GM21717 (cell line): ENCODE measurements around the gene S100PBP.

Source experiments
- ATAC-seq: cut with Tn5 transposase; IDR thresholded peaks from one replicate; pipeline ENCODE4 v1.9.1; 2021; ENCODE audit warnings: mild to moderate bottlenecking, moderate library complexity; ENCODE audit not compliant: unreplicated experiment

The S100PBP gene

GRCh38 chr1:32818804-32819541 is 1.5 kb downstream of the S100PBP start:
- ATAC-seq: no peak

- ATAC-seq: no peak
Measured at GRCh38 chr1:32825181-32825580, 7.7 kb downstream of the S100PBP start.

- ATAC-seq: no peak
Measured at GRCh38 chr1:32828341-32828740, 10.9 kb downstream of the S100PBP start.

GRCh38 chr1:32830092-32830852 is 12.8 kb downstream of the S100PBP start:
- no peak for ATAC-seq

GRCh38 chr1:32831878-32832277 is 14.4 kb downstream of the S100PBP start:
- no peak for ATAC-seq

- no peak for ATAC-seq
Measured at GRCh38 chr1:32848354-32849063, 31.1 kb downstream of the S100PBP start.

- no peak for ATAC-seq
Measured at GRCh38 chr1:32855861-32856617, 38.6 kb downstream of the S100PBP start.

GRCh38 chr1:32858136-32858535 is 40.7 kb downstream of the S100PBP start:
- no peak for ATAC-seq

- no peak for ATAC-seq
Measured at GRCh38 chr1:32858791-32859190, 41.3 kb downstream of the S100PBP start.

- no peak for ATAC-seq
Measured at GRCh38 chr1:32859915-32860314, 42.5 kb downstream of the S100PBP start.

GRCh38 chr1:32860566-32860965 is 43.1 kb downstream of the S100PBP start:
- ATAC-seq: no peak

GRCh38 chr1:32861904-32862695 is 44.6 kb downstream of the S100PBP start:
- ATAC-seq: no peak

GRCh38 chr1:32863218-32863880 is 45.9 kb downstream of the S100PBP start:
- no peak for ATAC-seq

GRCh38 chr1:32863881-32864245 is 46.4 kb downstream of the S100PBP start:
- ATAC-seq: no peak

- ATAC-seq: no peak
Measured at GRCh38 chr1:32864375-32865019, 47.0 kb downstream of the S100PBP start.

- ATAC-seq: no peak
Measured at GRCh38 chr1:32865639-32866405, 48.4 kb downstream of the S100PBP start.

- no peak for ATAC-seq
Measured at GRCh38 chr1:32867151-32867550, 49.7 kb downstream of the S100PBP start.

- no peak for ATAC-seq
Measured at GRCh38 chr1:32867671-32868070, 50.2 kb downstream of the S100PBP start.
